Fibroblast of skin of left biceps (primary cell): ENCODE data around the gene GCFC2.
A peak's percentile ranks its signal among the peaks of the same experiment; 100 is the strongest.
"Not testable (repeated sequence)": the region's sequence is repeated elsewhere in the genome, so short reads cannot be mapped to it uniquely, and the experiment has no call there.

Experiments
- DNase-seq, 2 experiments: peaks; one replicate each; pipeline ENCODE4 v3.0.0-alpha.2; 2013; ENCODE audit warnings: low read depth in 2 of 2

GCFC2 gene

DNA sequence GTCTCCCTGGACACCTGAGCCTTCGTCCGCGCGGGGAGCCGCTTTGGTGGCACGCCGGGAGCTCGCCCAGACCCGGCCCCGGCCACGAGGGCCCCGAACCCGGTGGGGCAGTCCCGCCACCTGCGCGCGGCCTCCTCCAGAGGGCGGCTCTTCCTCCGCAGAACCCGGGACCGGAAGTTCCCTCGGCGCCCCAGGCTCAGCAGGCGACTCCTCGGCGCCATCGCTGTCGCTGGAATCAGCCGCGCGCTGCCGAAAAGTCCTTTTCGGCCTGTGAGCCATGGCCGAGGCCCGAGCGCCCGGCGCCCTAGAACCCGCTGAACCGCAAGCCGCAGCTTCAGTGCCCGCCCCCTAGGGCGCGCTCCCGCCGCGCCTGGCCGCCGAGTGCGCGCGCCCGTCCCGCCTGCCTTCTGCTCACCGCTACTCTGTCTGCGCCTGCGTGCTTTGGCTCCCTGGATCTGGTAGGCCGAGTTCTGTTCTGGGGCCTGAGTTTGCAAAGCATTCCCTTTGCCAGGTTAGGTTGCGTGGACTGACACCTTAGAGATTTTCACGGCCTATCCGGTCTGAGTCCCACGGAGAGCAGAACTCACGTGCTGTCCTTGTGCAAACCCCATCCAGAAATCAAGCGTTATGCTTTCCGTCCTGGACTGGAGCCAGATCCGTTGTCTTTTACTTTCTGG is at the start of gene GCFC2:
Gene GCFC2, minus strand, starts transcription at position 339 of the 677 bp plus-strand sequence. Its CDS starts 60 bp downstream, at position 279.
- peak; percentile 61 to 64 for DNase-seq

DNA sequence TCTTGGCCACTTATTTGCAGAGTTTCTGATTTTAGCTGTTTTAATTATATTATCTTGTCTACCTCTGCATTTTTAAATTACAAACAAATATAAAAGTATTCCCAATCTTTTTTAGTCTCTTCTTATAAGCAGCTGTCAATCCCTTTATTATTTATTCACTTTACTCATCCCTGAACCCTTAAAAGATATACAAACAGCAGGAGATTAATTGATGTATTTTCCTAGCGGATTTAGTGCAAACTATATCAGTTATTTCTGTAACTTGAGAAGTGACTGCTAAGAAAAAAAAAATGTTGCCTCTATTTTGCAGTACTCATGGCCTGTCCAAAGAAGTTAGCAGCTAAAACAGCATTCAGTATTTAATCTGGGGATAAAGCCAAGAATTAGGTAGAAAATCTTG is 42.1 kb upstream of the GCFC2 start:
- no peak for DNase-seq

DNA sequence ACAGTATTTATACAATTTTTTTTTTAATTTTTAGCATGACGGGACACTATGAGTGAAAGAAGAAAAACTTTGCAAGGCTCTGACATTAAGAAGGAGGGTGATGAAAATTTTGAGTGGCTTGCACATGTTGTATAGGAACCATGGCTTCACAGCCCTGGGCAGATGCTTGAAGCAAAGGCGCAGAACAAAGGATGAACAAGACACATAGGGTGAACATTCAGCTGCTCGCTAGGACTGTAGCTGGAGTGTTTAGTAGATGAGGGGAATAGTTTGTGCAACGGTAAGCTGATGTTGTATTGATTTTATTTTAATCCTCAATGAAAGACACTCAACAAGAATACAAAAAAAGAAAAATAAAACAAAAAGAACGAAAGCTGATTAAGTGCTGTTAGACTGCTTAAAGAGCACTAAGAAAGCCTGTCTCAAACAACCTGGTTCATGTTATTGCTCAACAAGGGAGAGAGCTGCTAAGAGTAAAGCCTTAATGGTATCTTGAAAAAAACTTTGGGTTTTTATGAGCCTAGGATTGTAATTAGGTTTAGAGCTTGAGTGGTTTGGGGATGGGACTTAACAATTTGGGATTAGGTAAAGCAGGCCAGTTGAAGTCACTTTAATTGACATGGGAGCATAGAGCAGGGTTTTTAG is 41.2 kb upstream of the GCFC2 start:
- no peak for DNase-seq

DNA sequence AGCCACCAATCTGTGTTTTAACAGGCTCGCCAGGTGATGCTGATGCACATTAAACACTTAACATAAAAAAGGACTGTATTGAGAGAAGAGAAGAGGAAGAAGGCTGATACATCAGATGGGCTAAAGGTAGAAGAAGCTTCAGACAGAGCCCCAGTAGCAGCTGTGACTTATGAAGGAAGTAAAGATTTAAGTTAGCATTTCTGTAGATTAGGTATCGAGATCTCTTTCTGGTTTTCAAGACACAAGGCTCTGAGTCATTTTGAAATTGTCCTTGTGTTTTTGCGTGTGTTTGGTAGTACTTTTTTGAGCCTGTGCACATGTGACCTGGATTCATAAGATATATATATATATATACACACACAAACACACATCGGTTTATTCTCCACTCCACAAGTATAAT is 40.6 kb upstream of the GCFC2 start:
- no peak for DNase-seq

DNA sequence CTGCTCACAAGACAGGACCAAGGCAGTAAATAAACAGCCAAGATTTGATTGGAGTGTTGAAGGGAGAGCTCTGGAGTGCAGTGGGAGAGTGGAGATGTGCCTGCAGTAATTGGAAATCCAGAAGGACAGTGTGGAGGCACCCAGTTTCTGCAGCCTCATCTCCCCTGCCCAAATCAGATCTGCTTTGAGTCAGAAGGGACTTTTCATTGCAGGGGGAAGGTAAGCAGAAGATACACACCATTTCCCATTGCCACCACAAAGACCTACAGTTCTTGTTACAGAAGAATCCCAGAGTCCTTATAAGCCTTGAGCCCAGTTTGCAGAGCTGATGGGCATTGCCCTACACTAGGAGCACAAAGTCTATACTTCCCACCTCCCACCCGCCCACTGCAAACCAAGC is 27.2 kb upstream of the GCFC2 start:
- DNase-seq, result no peak

DNA sequence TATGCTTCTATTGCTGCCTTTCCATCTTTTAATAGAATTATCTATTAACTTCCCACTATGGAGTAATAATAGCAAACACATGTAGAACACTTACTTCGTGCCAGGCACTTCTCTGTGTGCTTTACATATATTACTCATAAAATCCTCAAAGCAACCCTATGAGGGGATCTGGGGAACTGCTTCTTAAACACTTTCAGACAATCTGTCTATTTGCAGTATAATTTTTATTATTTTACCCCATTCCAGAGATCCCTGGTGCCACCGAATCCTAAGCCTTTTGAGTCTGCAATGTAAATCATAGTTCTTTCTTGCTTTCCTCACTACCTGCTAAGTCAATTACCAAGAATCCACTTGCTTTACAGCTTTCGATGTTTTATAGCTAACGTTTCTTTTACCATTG is 25.6 kb upstream of the GCFC2 start:
- no peak for DNase-seq

DNA sequence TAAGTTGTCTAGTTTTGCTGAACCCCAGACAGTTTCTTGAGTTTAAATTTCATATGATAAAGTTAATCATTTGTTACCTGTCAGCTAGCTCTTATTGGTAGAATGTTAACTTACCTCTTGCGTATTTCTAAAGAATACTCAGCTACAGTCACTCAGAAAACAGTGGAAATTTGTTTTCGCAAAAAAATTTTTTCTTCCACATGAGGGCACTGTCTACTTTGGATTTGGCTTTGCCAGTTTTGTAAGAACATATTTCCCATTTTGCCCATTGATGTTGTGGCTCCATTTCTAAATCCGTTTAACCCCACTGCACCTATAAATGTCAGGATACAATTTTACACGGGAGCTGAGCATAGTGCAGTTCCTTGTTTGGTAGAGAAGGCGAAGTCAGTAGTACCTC is 19.1 kb upstream of the GCFC2 start:
- no peak for DNase-seq

DNA sequence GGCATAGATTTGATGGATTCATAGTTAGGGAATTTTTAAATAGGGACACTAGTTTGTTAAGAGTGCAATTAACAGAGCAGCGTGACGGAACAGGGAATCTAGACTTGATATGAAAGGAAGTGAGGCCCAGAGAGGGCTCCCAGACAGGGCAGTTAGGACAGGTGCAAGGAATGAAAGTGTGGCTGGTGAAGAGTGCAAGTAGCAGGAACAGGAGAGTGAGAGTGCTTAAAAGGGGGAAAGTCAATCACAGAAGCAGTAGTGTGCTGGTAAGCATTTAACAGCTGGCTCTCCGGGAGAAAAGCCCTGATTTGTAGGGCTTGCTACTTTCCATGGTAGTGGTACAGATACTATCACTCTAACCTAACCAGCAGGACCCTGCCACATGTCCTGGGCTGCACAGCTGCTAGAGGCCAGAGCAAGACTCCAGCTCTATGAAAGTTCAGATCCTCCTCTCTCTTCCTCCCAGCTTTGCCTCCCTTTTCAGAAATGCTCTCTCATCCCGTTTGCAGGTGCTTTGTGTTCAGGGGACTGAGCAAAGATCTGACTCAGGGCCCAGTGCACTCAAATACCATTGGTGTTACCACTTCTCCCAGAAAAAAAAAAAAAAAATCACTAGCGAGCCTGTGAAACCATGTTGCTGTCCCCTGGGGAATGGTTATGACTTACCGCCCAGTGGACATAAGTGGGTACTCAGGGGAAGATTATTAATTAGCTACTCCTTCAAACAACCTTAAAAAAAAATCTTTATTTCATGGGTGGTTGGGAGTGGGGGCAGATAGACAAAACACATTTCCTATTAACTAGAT is 18.1 kb upstream of the GCFC2 start:
- DNase-seq, result no peak

DNA sequence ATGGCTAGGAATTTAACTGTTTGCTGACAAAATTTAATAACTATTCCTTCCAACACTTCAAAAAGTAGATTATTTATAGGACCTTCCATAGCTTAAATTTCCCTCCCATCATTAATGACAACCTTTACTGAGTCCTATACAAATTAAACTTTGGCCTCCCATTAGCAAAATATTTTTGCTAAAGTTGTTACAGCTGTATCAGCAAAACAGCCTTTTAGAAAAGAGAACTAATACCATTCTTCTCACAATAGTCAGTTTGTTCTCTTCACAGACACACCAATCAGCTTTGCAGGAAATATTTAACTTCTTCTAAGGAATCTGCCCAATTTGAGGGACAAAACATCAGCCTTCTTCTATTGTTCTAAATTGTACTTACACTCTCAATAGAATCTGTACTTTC is 12.0 kb upstream of the GCFC2 start:
- DNase-seq, result no peak

DNA sequence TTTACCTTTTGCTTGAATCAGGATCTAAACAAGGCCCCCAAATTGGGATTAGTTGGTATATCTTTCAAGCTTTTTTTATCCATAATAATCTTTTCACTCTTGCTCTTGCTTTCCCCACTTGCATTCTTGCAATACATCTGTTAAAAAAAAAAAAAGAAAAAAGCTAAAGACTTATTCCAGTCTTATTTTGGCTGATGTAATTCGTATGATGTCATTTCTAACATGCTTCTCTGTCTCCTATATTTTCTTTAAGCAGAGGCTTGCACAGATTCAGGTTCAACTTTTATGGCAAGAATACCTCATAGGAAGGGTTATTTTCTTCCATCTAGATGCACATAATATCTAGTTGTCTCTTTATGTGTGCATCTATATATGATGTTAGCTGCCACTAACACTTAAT is 9.8 kb upstream of the GCFC2 start:
- no peak for DNase-seq

DNA sequence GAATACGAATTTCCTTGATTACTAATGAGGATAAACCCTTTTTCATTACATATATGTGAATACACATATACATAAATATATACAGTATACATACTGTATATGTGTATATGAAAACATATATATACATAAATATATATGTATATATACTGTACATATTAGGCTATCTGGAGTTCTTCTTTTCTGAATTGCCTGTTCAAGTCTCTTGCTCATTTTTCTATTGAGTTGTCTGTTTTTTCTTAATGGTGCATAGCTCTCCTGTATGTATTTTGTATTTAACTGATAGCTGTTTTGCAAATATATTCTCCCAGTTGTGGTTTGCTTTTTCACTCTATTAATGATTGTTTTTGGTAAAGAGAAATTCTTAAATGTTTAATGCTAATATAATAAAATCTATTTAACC is 8.9 kb upstream of the GCFC2 start:
- DNase-seq, result no peak

DNA sequence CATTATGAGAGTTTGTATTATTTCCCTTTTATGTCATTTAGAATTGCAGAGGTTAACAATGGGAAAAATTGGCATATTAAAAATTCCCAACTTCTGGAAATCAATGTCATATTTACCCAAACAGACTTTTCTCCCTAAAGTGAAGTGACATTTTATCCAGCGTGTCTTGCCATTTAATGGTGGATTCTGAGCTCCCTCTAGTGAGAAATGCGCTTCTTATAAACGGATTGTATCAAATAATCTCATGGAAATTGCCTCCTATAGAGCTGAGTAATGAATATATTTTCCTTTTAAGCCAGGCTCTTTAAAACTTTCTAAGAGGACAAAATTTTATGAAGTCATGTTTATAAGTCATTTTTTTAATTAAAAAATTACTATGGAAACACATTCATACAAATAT is 5.7 kb upstream of the GCFC2 start:
- no peak for DNase-seq

DNA sequence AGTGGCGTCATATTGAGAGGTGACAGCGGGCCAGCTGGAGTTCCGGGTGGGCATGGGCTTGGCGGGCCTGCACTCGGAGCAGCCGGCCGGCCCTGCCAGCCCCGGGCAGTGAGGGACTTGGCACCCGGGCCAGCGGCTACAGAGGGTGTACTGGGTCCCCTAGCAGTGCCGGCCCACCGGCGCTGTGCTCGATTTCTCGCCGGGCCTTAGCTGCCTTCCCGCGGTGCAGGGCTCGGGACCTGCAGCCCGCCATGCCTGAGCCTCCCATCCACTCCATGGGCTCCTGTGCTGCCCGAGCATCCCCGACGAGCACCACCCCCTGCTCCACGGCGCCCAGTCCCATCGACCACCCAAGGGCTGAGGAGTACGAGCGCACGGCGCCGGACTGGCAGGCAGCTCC is 875 bp upstream of the GCFC2 start:
- DNase-seq, result not testable (repeated sequence)

DNA sequence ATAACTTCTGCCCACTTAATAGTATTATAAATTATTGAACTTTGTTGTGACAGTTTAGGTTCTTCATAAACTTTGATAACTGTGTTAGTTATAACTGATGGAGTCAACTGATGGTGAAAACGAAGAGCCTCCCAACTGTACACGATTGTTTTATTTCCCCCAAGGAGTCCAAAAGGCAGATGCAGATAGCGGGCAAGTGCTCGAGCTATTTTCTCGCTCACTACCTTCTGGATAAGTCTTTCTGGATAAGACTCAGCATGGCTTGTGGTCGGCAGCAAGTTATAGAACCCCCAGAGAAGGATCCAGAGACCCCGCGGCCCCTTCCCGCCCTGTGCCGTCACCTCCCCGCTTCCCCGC is 517 bp downstream of the GCFC2 start:
- peak in 1 of 2 experiments; percentile 2 for DNase-seq

DNA sequence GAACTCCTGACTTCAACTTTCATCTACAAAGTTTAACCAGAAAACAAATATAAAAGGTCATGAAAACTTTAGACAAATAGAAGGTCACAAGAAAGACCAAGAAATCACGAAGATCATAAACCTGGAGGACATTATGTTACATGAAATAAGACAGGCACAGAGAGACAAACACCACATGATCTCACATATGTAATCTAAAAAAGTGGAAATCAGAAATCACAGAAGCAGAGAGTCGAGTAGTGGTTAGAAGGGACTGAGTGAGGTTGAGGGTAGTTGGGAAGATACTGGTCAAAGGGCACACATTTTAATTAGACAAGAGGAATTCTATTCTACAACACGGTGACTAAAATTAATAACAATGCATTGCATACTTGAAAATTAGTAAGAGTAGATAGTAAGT is 1.4 kb downstream of the GCFC2 start:
- no peak for DNase-seq

DNA sequence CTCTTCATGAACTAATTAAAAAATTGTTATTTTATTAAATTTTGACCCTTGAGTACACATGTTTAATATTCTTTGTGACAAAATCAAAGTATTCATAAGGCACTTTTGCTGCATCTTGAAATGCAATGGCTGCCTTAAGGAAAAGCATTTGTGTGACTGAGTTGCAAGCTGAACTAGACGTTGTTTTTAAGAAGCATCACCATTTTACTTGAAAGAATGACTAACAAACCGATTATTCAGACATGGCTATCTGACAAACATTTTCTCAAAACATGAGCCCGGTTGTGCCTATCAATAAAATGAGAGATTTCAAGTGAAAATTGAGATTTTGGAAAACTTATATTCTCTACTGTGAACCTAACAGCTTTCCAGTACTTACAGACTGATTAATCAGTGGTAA is 2.8 kb downstream of the GCFC2 start:
- no peak for DNase-seq

DNA sequence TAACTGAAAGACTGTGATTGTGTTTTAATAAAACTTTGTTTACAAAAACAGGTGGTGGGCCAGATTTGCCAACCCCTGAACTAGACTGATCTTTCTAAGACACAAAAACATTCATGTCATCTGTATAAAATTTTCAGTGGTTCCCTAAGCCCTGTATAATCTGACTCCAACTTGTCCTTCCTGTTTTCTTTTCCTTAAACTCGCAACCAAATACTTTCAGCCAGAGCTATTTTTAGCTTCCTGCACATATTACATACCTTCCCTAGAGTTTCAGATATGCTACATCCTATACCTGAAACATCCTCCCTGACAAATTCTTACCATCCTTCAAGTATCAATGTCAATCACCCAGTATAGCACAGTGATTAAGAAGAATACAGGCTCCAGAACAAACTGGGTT is 4.8 kb downstream of the GCFC2 start:
- no peak for DNase-seq

DNA sequence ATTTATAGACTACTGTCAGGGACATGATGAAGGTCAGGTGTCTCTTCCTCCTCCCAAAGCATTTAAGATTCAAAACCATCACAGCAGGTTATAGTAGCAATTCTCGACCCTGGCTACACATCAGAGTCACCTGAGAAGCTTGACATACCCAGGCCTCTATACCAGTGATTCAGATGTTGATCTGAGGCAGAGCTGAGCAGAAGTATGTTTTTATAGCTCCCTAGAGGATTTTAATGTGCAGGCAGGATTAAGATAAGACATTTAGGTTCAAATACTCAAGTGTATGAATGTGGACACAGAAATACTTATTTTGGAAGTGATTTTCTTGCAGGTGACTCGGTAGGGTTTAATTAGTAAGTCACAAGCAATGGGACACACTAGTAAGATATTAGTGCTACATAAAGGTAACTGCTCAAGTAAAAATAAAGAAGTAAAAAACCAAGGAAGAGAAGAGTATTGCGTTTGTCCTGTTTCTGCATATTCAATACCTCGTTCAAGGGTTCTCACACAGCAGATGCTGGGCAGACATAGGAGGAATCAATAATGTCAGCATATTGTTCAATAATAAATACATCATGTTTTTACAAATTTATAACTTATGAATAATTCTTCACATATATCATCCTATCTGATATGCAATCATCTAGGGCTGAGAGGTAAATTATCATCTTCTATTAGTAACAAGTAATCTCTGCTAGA is 7.0 kb downstream of the GCFC2 start:
- no peak for DNase-seq

DNA sequence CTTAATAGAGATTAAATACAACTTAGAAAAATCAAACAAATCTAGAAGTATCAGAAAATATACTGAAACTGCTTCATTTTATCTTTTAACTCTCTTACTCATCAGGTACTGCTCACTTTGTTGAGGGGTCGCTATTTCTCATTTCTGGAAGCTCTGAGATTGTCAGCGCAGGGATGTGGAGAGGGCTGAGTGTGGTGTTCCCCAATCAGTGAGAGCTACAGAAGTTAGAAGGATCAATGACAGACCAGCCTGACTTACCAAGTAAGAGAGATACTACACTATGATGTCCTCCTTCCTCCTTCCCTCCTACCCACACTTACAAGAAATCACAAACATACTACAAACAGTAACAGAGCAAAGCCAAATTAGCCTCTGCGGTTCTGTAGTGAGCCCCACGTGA is 8.1 kb downstream of the GCFC2 start:
- DNase-seq, result no peak

DNA sequence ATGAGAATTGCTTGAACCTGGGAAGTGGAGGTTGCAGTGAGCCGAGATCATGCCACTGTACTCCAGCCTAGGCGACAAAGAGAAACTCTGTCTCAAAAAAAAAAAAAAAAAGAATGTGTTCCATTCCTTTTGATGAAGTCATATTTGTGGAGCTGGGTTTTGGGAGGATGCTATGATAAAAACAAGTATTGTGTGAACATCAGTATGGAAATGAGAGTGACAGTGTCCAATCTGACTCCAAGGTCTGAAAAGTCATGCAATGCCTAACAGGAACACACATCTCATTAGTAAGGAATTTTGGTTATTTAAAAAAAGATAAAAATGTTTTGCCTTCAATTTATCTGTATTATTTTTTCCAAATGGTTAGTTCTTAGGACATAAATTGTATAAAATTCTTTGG is 11.8 kb downstream of the GCFC2 start:
- no peak for DNase-seq

DNA sequence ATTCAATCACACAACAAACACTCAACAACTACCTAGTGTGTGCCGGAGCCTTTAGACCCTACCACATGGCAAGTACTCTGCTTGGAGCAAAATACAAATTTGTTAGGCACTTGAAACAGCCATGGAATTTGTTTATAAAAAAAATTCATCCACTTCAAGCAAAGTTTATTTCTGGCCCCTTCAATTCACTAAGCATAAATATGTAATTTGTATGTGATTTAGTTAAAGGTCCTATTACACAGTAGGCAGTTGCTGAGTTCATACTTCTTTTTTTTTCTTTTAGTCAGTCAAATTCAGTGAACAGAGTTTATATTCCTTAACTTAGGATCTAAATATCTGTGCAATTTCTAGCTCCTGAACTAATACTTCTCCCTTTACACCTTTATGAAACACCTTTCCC is 22.5 kb downstream of the GCFC2 start:
- DNase-seq, result no peak

DNA sequence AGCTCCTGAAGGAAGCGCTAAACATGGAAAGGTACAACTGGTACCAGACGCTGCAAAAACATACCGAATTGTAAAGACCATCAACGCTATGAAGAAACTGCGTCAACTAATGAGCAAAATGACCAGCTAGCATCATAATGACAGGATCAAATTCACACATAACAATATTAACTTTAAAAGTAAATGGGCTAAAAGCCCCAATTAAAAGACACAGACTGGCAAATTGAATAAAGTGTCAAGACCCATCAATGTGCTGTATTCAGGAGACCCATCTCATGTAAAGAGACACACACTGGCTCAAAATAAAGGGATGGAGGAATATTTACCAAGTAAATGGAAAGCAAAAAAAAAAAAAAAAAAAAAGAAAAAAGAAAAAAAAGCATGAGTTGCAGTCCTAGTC is 27.3 kb downstream of the GCFC2 start:
- DNase-seq, result not testable (repeated sequence)

DNA sequence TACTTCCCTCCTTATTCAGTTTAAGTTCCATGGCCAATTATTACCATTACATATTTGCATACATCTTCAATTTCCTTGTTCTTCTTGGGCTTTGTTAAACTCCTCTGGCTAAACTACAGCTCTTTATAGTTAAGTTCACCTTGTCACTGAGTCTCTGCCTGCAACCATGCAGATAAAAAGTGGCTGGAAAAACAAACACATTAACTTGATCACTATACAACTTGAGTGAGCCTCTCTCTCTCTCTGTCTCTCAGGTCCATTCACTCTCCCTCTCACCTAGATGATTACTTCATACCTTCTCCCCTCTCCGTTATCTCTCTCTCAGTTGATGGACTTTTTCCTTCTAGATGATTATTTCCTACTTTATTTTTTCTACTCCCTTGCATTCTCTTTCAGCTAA is 30.3 kb downstream of the GCFC2 start:
- no peak for DNase-seq
